GM12865 (cell line): ENCODE measurements around the gene RUSF1.

Source experiments
- DNase-seq: peaks from one replicate; pipeline ENCODE4 v3.0.0; 2010; ENCODE audit warnings: low read depth
- H3K4me3 ChIP-seq: 2 replicates; pipeline ENCODE4 v1.5.1; 2011; ENCODE audit warnings: mild to moderate bottlenecking, low read depth, low read length, control low read depth
- CTCF ChIP-seq: IDR thresholded peaks from 2 replicates; pipeline ENCODE4 v1.5.1; 2011; ENCODE audit warnings: low read length, control low read depth, low read depth, inconsistent platforms; ENCODE audit not compliant: insufficient read depth; ENCODE audit errors: missing control alignments

The RUSF1 gene

GRCh38 chr16:31458073-31458843 is 49.9 kb downstream of the RUSF1 start:
- H3K4me3 ChIP-seq = peak overlapping the region; percentile 80
- DNase-seq = peak; percentile 82
- TF ChIP-seq CTCF = peak; percentile 21

DNA sequence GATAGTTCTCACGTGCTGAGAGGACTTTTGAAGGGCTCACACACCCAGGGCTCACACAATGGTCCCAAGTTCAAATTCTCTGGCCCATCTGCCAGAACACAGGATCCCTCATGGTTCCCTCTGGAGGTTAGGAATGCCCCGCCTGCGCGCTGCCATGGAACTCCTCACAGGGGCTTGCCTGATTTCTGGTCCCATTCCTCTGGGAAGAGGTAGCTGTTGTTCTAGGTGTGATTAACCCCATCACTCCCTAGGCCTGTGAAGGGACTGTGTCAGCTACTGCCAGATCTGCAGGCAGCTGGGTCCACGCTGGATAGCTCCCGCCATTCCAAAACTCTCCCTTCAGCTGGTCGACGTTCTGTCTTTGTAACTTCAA is 51.2 kb downstream of the RUSF1 start:
- H3K4me3 ChIP-seq = peak overlapping the region; percentile 80
- no peak for TF ChIP-seq CTCF
- no peak for DNase-seq

- peak; percentile 41 for TF ChIP-seq CTCF
- no peak for DNase-seq
- no peak overlapping the region for H3K4me3 ChIP-seq
These were observed 52.4 kb downstream of the RUSF1 start for GRCh38 chr16:31455601-31456314.

GRCh38 chr16:31453255-31454204 is 54.7 kb downstream of the RUSF1 start:
- no peak overlapping the region for H3K4me3 ChIP-seq
- DNase-seq = no peak
- no peak for TF ChIP-seq CTCF

- no peak for TF ChIP-seq CTCF
- H3K4me3 ChIP-seq = no peak overlapping the region
- no peak for DNase-seq
These were observed 55.5 kb downstream of the RUSF1 start for GRCh38 chr16:31452631-31453106.

GRCh38 chr16:31451681-31452351 is 56.4 kb downstream of the RUSF1 start:
- DNase-seq = peak; percentile 47
- no peak overlapping the region for H3K4me3 ChIP-seq
- peak; percentile 29 for TF ChIP-seq CTCF
